Body of pancreas (tissue), 4 donors: ENCODE data around the gene ELAVL2. TPM values are rescaled to one million over a fixed set of nuclear protein-coding genes. Genes with fewer than 3 reads are reported as not detected.
A peak's percentile ranks its signal among the peaks of the same experiment; 100 is the strongest.

Source experiments
- ATAC-seq: fragments of 150-250 bp; one replicate; pipeline ENCODE4 v1.9.1; 2016
- DNase-seq, 4 donors: peaks; one replicate each; pipeline ENCODE4 v3.0.0-alpha.2; 2019
- H3K27ac ChIP-seq, 4 donors: fragments of 200-600 bp; sonication (generic); 1 replicate in 3 of 4; 2 replicates in 1 of 4; pipeline versions ENCODE4 v1.5.1 to v1.6.1; 2016 to 2019; ENCODE audit warnings: mild to moderate bottlenecking in 1 of 4, mixed read lengths in 1 of 4, moderate library complexity in 1 of 4
- H3K27me3 ChIP-seq, 2 donors: fragments of 200-600 bp; sonication (generic); one replicate each; pipeline ENCODE4 v1.6.0; 2016; ENCODE audit warnings: mild to moderate bottlenecking in 1 of 2
- H3K36me3 ChIP-seq, 2 donors: fragments of 200-600 bp; sonication (generic); replicated peaks in 1 of 2; 2 replicates each; pipeline ENCODE4 v1.5.1; 2016; ENCODE audit warnings: low read depth in 2 of 2; ENCODE audit not compliant: insufficient read depth in 1 of 2
- H3K4me1 ChIP-seq: fragments of 200-600 bp; sonication (generic); one replicate; pipeline ENCODE4 v1.6.0; 2016
- H3K4me3 ChIP-seq, 2 donors: fragments of 200-600 bp; sonication (generic); 1 replicate in 1 of 2; 2 replicates in 1 of 2; pipeline ENCODE4 v1.5.1; 2016 to 2019
- H3K9me3 ChIP-seq, 3 donors: fragments of 200-600 bp; sonication (generic); 1 replicate in 2 of 3; 2 replicates in 1 of 3; pipeline ENCODE4 v1.5.1; 2016
- CTCF ChIP-seq, 7 experiments: fragments of 450-650 bp in 4 of 7; fragments of 200-600 bp in 3 of 7; sonication (generic) in 3 of 7; IDR thresholded peaks; one replicate each; pipeline ENCODE4 v1.5.1; 2016 to 2019; ENCODE audit warnings: antibody characterized with exemption in 7 of 7
- POLR2A ChIP-seq, 3 donors: fragments of 450-650 bp; IDR thresholded peaks; one replicate each; pipeline ENCODE4 v1.6.1; 2016; ENCODE audit warnings: antibody characterized with exemption in 3 of 3, mild to moderate bottlenecking in 2 of 3
- WGBS, 2 donors: methylation state at CpG; one replicate each; pipeline ENCODE4 v1.1.5; 2017; 5-methylcytosine and 5-hydroxymethylcytosine counted together
- intact Hi-C: fragments of 100-400 bp; cut with DNase I; formaldehyde crosslinking; loops from one replicate; pipeline ENCODE4 v1.15.1; 2023
- total RNA-seq, 2 donors: library from RNA; depleted of rRNA; stranded (reverse); fragments of >200 nt; gene quantifications; one replicate each; pipeline ENCODE4 v1.1.0, GENCODE V29; 2016

The ELAVL2 gene
- not detected for total RNA-seq

GRCh38 chr9:23826120-23826629 lies at the start of gene ELAVL2:
ELAVL2 (minus strand) TSS chr9:23826240; CDS start chr9:23762234, 64,006 bp downstream.
- peaks cover 30% of the 10 kb centered on the region for H3K4me1 ChIP-seq
- TF ChIP-seq CTCF (IDR thresholded peaks at IDR 0.05) (peak in 3 of 7 experiments; percentile 2 to 27 (median 11)), POLR2A (IDR thresholded peaks at IDR 0.05) (peak in 2 of 3 donors; percentile 39 to 43)
- no peaks in the 10 kb centered on the region for H3K9me3 ChIP-seq
- no peak within 1 kb of the TSS for H3K27ac ChIP-seq
- peak within 1 kb of the TSS in 1 of 2 donors; percentile 15 for H3K4me3 ChIP-seq
- intact Hi-C loops, result no loop called here
- WGBS, 2 donors, result 1% methylated on average over 20 to 30 of the region's 30 CpGs
- DNase-seq (peak; percentile 89 to 95 (median 93)), ATAC-seq (peak; percentile 99)
- no peaks in the 10 kb centered on the region for H3K36me3 ChIP-seq
- peaks cover 0 to 31% of the 10 kb centered on the region in 2 donors for H3K27me3 ChIP-seq

- no peak overlapping the region for H3K27ac ChIP-seq
- no peak overlapping the region for H3K4me3 ChIP-seq
- TF ChIP-seq CTCF (IDR thresholded peaks at IDR 0.05), result no peak
- TF ChIP-seq POLR2A (IDR thresholded peaks at IDR 0.05), result no peak
- WGBS, 2 donors, result 45 to 49% methylated on average over 3 of the region's 3 CpGs
- ATAC-seq, result no peak
- H3K36me3 ChIP-seq, result no peaks in the 10 kb centered on the region
- no peaks in the 10 kb centered on the region for H3K9me3 ChIP-seq
- H3K27me3 ChIP-seq, result no peaks in the 10 kb centered on the region
- DNase-seq, result no peak
- H3K4me1 ChIP-seq, result no peaks in the 10 kb centered on the region
- intact Hi-C loops, result no loop called here
Observed at GRCh38 chr9:23858234-23858633, 32.2 kb upstream of the ELAVL2 start.

- intact Hi-C loops, result no loop called here
- Histone ChIP-seq H3K4me3 (no peak overlapping the region), H3K27ac (no peak overlapping the region), H3K36me3 (no peaks in the 10 kb centered on the region), H3K27me3 (peaks cover 0 to 7% of the 10 kb centered on the region in 2 donors), H3K4me1 (peaks cover 5% of the 10 kb centered on the region), H3K9me3 (no peaks in the 10 kb centered on the region)
- ATAC-seq (no peak), DNase-seq (no peak)
- WGBS, 2 donors, result 57 to 59% methylated on average over 5 of the region's 5 CpGs
- TF ChIP-seq POLR2A (IDR thresholded peaks at IDR 0.05) (no peak), CTCF (IDR thresholded peaks at IDR 0.05) (no peak)
Observed at GRCh38 chr9:23855873-23856604, 30.0 kb upstream of the ELAVL2 start.

GRCh38 chr9:23850690-23851629 lies 24.9 kb upstream of the ELAVL2 start:
- intact Hi-C loops, result no loop called here
- TF ChIP-seq CTCF (IDR thresholded peaks at IDR 0.05), result no peak
- WGBS, 2 donors, result 1% methylated on average over 61 of the region's 62 CpGs

More at GRCh38 chr9:23850690-23851629, 24.9 kb upstream of the ELAVL2 start:
- DNase-seq (peak in 1 of 4 donors; percentile 25), ATAC-seq (peak; percentile 48)
- Histone ChIP-seq H3K4me3 (peak overlapping the region in 1 of 2 donors; percentile 21), H3K36me3 (no peaks in the 10 kb centered on the region), H3K4me1 (peaks cover 15% of the 10 kb centered on the region), H3K9me3 (no peaks in the 10 kb centered on the region), H3K27me3 (peaks cover 0 to 16% of the 10 kb centered on the region in 2 donors), H3K27ac (no peak overlapping the region)
